ENCODE results near the gene AP1G2. TPM values are rescaled to one million over a fixed set of nuclear protein-coding genes. Genes with fewer than 3 reads are reported as not detected.
"Not testable (repeated sequence)": the region's sequence is repeated elsewhere in the genome, so short reads cannot be mapped to it uniquely, and the experiment has no call there.

Gene AP1G2
- total RNA-seq, 1 donor from 2014 or later = 294 TPM

GRCh38 chr14:23538050-23538718 lies 29.4 kb downstream of the AP1G2 start:
- no peak for DNase-seq (ENCODE audit: low spot score)

DNA sequence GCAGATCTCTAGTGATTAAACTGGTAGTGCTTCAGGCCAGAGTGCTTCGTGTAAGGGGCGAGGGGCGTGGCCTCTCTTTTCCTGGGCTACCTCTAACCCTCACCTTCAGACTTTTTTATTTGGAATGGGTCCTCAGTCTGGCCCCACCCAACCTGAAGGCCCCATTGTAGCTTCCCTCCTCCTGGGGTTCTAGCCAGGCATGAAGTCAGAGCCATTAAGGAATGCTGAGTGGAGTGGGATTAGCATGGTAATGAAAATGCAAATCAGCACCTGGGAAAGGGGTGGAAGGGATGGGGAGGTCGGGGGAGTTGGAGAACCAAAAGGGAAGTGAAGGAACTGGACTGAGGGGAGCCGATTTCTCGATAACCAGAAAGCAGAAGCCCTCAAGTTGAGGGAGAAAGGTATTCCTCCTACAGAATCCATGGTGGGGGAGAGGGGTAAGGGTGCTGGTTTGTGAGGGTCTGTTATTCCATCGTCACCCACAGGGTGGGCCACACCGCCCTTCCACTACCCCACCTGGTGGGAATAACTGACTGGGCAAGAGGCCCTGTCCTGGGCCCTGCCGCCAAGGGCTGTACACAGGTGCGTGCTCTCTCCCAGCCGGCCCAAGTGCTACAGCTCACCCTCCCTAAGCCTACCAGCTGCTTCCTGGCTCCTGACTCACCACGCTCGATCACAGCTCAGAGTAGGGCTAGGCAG lies 30.1 kb downstream of the AP1G2 start:
- DNase-seq (ENCODE audit: low spot score) = no peak

- DNase-seq (ENCODE audit: low spot score) = not testable (repeated sequence)
Measured at GRCh38 chr14:23536906-23537305, 30.7 kb downstream of the AP1G2 start.

DNA sequence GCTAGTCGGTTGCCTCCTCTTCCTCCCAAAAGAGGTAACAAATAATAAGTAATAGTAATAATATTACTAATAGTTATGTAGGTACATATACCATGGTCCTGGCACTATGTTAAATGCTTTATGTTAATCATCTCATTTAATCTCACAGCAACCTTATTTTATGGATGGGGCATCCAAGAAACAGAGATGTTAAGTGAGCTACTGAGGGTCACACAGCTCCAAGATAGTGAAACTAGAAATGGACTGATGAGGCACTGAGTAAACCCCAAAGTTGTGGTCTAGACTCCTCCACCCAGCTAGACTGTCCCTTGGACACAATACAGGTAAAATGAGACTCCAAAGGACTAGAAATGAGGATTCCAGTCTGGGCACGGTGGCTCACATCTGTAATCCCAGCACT lies 31.1 kb downstream of the AP1G2 start:
- no peak for DNase-seq (ENCODE audit: low spot score)

DNA sequence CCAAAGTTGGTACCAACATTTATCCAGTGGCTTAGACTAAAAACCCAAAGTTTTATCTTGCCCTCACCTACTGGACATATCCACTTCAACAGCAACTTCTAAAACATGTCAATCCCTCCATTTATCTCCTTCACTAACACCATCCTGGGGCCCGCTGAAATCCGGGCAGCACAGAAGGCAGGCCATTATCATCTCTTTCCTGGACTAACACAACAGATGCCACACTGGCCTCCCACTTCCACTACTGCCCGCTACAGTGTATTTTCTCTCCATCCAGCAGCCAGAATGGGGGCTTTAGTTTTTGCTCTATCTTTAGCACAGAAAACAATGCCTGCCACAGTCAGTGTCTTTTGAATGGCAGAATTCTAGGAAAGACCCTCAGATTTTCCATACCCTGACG lies 31.6 kb downstream of the AP1G2 start:
- DNase-seq (ENCODE audit: low spot score) = no peak

GRCh38 chr14:23533652-23534435 lies 33.7 kb downstream of the AP1G2 start:
- no peak for DNase-seq (ENCODE audit: low spot score)

DNA sequence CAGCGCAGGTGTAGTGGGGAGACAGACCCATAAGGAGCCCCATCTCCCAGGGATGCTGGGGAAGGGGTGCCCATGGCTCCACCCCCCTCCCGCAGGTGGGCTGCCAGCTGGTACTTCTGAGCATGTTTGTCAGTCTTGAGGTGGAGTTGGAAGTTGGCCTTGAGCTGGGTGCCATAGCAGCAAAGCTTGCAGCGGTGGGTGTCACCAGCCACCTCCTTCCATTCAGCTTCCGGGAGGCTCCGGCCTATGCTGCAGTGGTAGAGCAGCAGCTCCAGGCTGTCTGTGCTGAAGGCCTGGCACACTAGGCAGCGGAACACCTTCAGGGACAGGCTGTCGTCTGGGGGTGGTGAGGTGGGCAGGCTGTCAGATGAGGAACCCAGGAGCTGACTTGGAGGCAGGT lies 34.9 kb downstream of the AP1G2 start:
- no peak for DNase-seq (ENCODE audit: low spot score)

- no peak for DNase-seq (ENCODE audit: low spot score)
Measured at GRCh38 chr14:23531391-23531790, 36.2 kb downstream of the AP1G2 start.

DNA sequence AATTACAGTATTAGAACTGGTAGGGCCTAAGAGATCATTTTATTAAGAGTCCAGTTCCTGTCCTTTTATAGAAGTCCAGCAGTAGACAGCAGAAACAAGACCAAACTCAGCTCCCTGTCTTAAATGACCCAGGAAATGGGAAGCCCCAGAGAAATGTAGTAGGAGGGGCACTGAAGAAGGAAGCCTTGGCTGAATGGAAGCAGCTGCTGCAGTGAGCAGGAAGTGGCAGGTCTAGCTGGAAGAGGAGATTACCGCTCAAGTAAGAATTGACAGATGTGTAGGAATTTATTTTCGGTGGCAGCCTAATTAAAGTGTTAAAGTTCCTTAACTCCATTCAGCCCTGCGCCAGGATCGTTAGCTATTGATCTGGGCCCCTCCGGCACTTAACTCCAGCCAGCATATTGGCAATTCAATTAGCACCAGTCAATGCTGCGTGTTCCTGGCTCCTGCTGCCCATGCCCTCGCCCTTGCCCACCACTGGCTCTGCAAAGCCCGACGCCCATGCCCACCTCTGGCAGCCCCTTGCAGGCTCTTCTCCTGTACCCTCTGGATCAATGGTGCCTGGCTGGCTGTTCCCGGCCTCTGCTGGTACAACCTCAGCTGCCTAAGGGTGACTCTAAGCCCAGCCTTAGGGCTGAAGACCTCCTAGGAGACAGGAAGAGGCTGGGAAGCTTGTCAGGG lies 37.1 kb downstream of the AP1G2 start:
- DNase-seq (ENCODE audit: low spot score) = no peak

DNA sequence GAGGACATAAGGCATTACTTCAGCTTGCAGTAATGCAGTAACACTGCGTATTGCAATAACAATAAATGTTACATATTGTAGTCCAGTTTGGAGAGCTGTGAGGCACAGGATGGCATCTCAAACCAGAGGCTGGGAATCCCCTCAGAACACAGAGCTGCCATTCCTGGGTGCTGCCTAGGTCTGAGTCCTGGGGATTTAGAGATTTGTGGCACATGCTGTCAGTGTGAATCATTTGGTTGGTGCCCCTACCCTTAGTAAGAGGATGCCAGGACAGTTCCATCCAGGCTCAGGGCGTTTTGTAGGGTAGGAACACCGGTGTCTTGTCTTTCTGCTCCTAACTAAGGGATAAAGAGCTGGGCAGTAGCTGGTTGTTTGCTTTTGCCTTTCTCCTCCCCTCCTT lies 38.6 kb downstream of the AP1G2 start:
- DNase-seq (ENCODE audit: low spot score) = no peak

DNA sequence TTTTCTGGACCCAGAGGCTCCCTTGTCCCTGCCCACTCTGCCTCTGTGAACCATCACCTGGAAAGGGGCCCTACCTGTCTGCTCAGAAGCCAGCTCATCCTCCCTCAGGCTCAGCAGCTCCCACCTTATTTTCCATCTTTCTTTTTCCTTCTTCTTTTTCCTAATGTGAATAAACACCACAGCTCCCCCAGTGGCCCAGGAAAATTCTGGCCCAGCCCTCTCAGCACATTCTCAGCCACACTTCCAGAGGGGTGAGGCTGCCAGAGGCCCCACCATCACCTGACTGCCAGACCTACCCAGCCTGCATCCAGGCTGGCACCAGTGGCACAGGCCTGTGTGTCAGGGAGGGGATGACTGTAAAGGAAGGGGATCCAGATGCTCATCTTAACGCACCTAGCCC lies 39.0 kb downstream of the AP1G2 start:
- DNase-seq (ENCODE audit: low spot score) = no peak

DNA sequence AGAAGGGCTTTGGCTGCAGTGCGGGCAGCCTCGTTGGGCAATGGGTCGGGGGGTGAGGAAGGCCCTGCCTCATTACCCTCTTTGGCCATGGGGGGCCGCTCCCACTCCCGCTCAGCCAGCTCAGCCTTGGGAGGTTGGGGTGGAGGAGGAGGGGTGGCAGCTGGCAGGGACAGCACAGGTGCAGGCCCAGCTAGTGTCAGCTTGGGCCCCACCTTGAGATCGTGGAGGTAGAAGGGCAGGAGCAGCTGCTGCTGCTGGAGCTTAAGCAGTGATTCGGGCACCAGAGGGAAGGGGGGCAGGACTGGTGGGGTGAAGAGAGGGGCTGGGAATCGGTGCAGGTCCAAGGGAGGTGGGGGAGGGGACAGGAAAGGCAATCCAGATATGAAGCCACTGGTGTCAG lies 42.0 kb downstream of the AP1G2 start:
- DNase-seq (ENCODE audit: low spot score) = no peak

DNA sequence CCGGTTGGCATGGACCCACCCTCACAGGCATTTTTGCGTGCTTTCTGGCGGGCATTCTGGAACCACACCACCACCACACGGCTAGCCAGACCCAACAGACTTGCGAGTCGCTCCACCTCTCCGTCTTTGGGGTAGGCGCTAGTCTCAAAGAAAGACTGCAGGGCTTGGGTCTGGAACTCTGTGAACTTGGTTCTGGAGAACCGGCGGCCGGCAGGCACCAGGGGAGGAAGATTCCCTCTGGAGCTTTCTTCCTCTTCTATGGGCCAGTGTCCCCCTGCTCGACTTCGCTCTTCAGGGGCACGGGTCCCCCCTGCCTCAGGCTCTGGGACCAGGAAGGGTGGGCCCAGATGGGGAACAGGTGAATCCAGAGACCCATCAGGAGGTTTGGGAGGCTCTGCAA lies 42.6 kb downstream of the AP1G2 start:
- DNase-seq (ENCODE audit: low spot score) = no peak

DNA sequence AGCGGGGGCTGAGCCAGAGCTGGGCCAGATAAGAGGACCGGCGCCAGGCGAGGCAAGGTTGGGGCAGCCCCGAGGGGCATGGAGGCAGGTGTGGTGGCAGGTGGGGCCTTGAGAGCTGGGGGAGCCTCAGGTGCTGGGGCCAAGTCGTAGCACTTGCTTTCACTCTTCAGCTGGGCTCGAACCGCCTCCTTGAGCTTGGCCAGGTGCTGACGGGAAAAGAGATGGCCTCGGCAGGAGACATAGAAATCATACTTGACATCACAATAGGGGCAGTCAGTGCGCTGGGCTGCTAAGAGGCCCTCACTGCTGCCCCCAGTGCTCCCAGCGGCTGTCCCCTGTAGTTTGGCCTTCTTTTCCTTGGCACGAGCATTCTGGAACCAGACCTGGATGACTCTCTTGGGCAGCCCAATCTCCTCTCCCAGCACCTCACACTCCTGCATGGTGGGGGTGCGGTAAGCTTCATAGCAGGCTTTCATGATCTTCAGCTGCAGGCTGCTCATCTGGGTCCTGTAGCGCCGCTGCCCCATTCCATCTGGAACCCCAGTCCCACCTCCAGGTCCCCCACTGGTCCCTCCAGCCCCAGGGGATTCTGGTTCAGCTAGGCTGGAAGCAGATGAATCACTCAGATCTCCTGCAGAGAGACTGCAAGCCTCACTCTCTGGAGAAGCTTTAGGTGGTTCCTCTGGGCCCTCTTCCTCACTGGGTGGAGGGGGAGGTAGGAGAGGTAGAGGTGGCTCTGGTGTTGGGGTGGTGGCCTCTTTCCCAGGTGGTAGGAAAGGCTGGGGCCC lies 44.2 kb downstream of the AP1G2 start:
- DNase-seq (ENCODE audit: low spot score) = no peak

DNA sequence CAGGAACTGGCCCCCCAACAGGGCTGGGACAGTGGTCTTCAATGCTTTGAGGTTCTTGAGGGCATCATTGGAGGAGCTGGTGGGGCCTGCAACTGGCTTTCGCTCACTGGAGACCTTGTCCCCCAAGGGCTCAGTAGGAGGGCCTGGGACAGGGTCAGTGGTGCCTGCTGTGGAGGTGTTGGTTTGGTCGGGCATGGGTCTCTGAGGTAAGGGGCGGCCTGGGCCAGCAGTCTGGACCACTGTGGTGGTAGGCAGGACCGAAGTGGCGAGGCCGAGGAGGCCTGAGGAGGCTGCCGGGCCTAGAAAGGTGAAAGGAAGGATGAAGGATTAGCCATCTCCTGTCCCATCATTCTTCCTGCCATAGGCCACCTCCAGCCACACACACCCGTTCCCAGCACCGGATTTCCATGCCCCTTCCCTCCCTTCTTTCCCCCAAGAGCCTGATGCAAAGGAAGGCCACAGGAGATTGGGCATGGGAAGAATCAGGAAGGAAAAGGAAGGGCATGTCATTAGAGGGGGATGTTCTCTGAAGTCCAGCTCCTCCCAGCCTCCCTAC lies 44.9 kb downstream of the AP1G2 start:
- no peak for DNase-seq (ENCODE audit: low spot score)

DNA sequence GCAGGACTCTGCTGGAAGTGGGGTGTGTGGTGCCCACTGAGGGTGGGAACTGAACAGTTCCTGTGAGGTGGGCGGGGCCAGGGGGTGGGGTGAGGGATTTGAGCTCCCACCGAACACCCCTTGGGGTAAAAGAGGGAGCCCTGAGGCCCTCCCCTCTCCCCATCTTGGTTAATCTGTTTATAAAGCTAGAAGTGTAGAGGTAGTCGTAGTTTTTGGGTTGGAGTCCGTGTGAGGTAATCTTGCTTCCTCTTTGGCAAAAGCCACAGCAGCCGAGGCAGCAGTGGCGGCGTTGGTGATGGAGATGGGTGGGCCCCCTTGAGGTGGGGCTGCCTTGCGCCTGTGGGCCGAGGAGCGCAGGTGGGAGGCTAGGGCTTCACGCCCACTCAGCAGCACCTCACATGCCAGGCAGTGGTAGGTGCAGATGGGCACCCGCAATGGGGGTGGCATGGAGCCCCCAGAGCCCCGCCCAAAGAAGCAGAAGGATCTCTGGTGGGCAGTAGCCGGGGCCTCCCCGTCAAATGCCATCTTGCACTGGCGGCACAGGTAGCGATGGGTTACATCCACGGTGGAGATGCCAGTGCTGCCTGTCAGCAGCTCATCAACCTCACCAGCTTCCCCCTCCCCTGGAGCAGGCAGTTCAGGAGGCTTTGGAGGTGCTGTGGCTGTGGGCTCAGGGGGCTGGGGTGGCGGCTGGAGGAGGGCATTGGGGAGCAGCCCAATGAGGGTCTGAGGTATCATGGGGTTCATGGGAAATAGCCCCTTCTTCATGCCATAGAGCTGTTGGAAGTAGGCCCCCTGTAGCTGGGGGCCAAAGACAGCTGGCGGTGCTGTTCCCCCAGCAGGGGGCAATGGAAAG lies 45.6 kb downstream of the AP1G2 start:
- no peak for DNase-seq (ENCODE audit: low spot score)

GRCh38 chr14:23520899-23521533 lies 46.6 kb downstream of the AP1G2 start:
- DNase-seq (ENCODE audit: low spot score) = no peak

DNA sequence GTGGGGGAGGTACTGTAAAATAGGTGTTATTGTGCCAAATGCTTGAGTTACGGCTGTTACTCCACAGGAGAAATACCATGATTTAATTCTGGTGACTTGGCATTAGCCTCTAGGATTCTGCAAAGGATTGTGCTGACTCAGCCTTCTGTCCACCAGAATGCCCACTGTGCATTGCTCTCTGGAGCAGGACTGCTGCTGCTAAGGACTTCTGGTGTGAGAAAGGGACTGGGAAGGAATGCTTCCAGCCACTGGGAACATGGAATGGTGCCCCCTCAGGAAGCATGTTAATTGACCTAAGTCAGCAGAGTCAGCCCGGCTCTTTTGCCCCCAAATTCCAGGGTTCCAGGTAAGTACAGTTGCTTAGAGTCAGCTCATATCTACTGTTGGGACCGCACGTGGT lies 48.9 kb downstream of the AP1G2 start:
- no peak for DNase-seq (ENCODE audit: low spot score)

GRCh38 chr14:23517650-23518326 lies 49.8 kb downstream of the AP1G2 start:
- DNase-seq (ENCODE audit: low spot score) = no peak
